Stimulated activated naive CD8-positive, alpha-beta T cell treated with anti-CD3 and anti-CD28 coated beads, Interleukin-15, Interleukin-2, amounts not matched to agents 100 ng/mL and 50 ng/mL, for 24 hours (primary cell): ENCODE results near the gene DONSON.

Experiments
- H3K27ac Mint-ChIP-seq: one replicate; pipeline ENCODE4 v1.8.0; 2021; ENCODE audit warnings: mild to moderate bottlenecking, mixed read lengths
- H3K27me3 Mint-ChIP-seq: one replicate; pipeline ENCODE4 v1.8.0; 2021; ENCODE audit warnings: mixed read lengths
- H3K36me3 Mint-ChIP-seq: one replicate; pipeline ENCODE4 v1.8.0; 2021; ENCODE audit warnings: low read depth, mixed read lengths
- H3K4me1 Mint-ChIP-seq: one replicate; pipeline ENCODE4 v1.8.0; 2021; ENCODE audit warnings: low read depth, mixed read lengths
- H3K4me3 Mint-ChIP-seq: one replicate; pipeline ENCODE4 v1.8.0; 2021; ENCODE audit warnings: mild to moderate bottlenecking, mixed read lengths
- H3K9me3 Mint-ChIP-seq: one replicate; pipeline ENCODE4 v1.8.0; 2021; ENCODE audit warnings: mixed read lengths

The DONSON gene

GRCh38 chr21:33540711-33541104 is 47.8 kb downstream of the DONSON start:
- Mint-ChIP-seq H3K4me3 (peak overlapping the region; percentile 97), H3K4me1 (peaks cover 43% of the 10 kb centered on the region), H3K9me3 (no peaks in the 10 kb centered on the region), H3K27me3 (no peaks in the 10 kb centered on the region), H3K36me3 (peaks cover 70% of the 10 kb centered on the region), H3K27ac (peak overlapping the region; percentile 99)

- Mint-ChIP-seq H3K27me3 (no peaks in the 10 kb centered on the region), H3K4me1 (peaks cover 33% of the 10 kb centered on the region), H3K27ac (peak overlapping the region; percentile 40)
Observed at GRCh38 chr21:33539616-33540015, 48.9 kb downstream of the DONSON start.

GRCh38 chr21:33537212-33537611 is 51.3 kb downstream of the DONSON start:
- Mint-ChIP-seq H3K27ac (no peak overlapping the region), H3K4me1 (peaks cover 25% of the 10 kb centered on the region), H3K36me3 (peaks cover 77% of the 10 kb centered on the region), H3K9me3 (no peaks in the 10 kb centered on the region), H3K27me3 (no peaks in the 10 kb centered on the region), H3K4me3 (no peak overlapping the region)

More at GRCh38 chr21:33539616-33540015, 48.9 kb downstream of the DONSON start:
- Mint-ChIP-seq H3K4me3 (peak overlapping the region; percentile 31), H3K9me3 (no peaks in the 10 kb centered on the region), H3K36me3 (peaks cover 76% of the 10 kb centered on the region)

GRCh38 chr21:33531007-33531406 is 57.5 kb downstream of the DONSON start:
- H3K36me3 Mint-ChIP-seq, result peaks cover 83% of the 10 kb centered on the region

More at GRCh38 chr21:33531007-33531406, 57.5 kb downstream of the DONSON start:
- H3K4me3 Mint-ChIP-seq, result no peak overlapping the region
- no peak overlapping the region for H3K27ac Mint-ChIP-seq
- H3K4me1 Mint-ChIP-seq, result no peaks in the 10 kb centered on the region
- no peaks in the 10 kb centered on the region for H3K27me3 Mint-ChIP-seq
- no peaks in the 10 kb centered on the region for H3K9me3 Mint-ChIP-seq
